Measurements from ENCODE around the gene LSAMP. TPM values are rescaled to one million over a fixed set of nuclear protein-coding genes. Genes with fewer than 3 reads are reported as not detected.

LSAMP gene
- total RNA-seq, 6 experiments from 2014 or later: under 0.01 to 0.22 (median 0.12) TPM; not detected in 1

DNA sequence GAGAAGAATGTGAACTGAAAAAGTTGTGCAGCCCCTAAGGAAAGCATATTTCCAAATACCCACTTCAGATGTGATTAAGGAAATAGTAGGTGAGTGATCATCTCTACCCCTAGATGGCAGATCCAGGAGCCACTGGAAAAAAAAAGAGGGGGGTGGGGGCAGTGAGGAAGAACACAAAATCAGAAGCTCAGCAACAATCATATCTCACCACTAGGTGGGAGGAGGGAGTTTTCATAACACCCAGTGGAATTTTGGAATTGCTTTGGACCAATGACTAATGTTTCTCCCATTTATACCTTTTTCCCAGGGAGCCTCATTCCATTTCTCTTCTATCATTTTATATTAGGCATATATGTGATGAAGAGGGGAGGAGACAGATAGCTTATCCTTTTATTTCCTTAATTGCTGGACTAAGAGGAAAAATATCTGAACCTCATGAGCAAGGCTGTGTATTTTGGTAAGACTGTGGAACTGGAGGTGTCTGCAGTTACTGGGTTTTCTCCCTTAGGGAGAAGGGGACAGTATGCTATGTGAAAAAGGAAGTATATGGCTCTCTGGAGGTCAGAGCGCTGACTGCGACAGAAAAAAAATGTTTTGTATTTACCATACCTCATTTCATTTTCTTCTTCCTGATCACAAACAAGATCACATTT, 458.6 kb downstream of the LSAMP start:
- WGBS (ENCODE audit: insufficient coverage, low coverage, low lambda C conversion rate, missing lambda C conversion rate): 69% methylated on average over 2 of the region's 2 CpGs

DNA sequence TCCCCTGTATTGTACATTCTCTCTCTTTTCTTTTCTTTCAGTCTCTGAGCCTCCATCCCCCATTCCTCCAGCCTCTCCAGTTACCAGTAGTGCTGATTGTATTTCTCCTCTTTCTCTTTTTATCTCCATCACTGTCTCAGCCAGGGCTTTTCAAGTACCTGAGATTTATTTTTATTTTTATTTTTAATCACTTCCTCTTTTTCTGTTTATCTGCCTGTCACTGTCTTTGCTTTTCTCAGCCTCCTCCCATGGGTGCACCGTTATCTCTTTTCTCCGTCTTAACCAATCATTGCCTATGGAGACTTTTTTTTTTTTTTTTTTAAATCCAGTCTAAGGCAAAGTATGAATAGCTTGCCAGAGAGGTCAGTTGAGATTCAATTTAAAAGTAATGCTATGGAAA, 462.7 kb downstream of the LSAMP start:
- ATAC-seq: no peak
- Histone ChIP-seq H3K27ac (no peak overlapping the region), H3K36me3 (no peaks in the 10 kb centered on the region), H3K4me3 (no peak overlapping the region), H3K9me3 (no peaks in the 10 kb centered on the region), H3K4me1 (no peaks in the 10 kb centered on the region), H3K27me3 (no peaks in the 10 kb centered on the region)
- TF ChIP-seq, protein P1, sequence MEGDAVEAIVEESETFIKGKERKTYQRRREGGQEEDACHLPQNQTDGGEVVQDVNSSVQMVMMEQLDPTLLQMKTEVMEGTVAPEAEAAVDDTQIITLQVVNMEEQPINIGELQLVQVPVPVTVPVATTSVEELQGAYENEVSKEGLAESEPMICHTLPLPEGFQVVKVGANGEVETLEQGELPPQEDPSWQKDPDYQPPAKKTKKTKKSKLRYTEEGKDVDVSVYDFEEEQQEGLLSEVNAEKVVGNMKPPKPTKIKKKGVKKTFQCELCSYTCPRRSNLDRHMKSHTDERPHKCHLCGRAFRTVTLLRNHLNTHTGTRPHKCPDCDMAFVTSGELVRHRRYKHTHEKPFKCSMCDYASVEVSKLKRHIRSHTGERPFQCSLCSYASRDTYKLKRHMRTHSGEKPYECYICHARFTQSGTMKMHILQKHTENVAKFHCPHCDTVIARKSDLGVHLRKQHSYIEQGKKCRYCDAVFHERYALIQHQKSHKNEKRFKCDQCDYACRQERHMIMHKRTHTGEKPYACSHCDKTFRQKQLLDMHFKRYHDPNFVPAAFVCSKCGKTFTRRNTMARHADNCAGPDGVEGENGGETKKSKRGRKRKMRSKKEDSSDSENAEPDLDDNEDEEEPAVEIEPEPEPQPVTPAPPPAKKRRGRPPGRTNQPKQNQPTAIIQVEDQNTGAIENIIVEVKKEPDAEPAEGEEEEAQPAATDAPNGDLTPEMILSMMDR (IDR thresholded peaks at IDR 0.05): no peak
- no peak for TF ChIP-seq POLR2A (IDR thresholded peaks at IDR 0.05)
- no peak for DNase-seq
- intact Hi-C loops (cut with DNase I): no loop called here
- WGBS (ENCODE audit: insufficient coverage, low coverage, low lambda C conversion rate, missing lambda C conversion rate): 58% methylated on average over 2 of the region's 2 CpGs

More for the DNA sequence above, 458.6 kb downstream of the LSAMP start:
- H3K4me1 ChIP-seq: no peaks in the 10 kb centered on the region
- no peaks in the 10 kb centered on the region for H3K36me3 ChIP-seq
- H3K27me3 ChIP-seq: no peaks in the 10 kb centered on the region
- intact Hi-C loops (cut with DNase I): no loop called here
- ATAC-seq: peak in 1 of 4 donors; percentile 29
- no peak for DNase-seq
- TF ChIP-seq, protein P1 (IDR thresholded peaks at IDR 0.05): peak in 2 of 4 donors; percentile 11 to 23
- TF ChIP-seq POLR2A (IDR thresholded peaks at IDR 0.05): no peak
- H3K4me3 ChIP-seq: no peak overlapping the region
- no peaks in the 10 kb centered on the region for H3K9me3 ChIP-seq
- no peak overlapping the region for H3K27ac ChIP-seq

DNA sequence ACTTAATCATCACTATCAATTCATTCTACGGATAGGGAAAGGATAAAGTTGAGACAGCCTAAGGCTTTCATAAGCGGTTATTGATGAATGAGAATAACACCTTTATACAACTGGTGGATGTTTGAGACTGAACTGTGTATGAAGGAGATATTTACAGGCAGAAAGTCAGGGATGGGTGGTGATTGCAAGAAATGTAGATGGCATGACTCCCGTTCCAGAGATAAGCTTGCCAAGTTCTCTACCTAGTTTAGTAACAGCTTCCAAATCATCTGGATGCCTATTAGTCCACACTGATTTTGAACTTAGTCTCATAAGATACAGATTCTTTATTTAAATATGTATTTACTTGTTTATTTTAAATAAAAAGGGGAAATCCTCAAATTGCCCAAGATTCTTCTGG, 463.2 kb downstream of the LSAMP start:
- TF ChIP-seq, protein P1 (IDR thresholded peaks at IDR 0.05): no peak
- no peak for TF ChIP-seq POLR2A (IDR thresholded peaks at IDR 0.05)
- WGBS (ENCODE audit: insufficient coverage, low coverage, low lambda C conversion rate, missing lambda C conversion rate): 52% methylated on average over 3 of the region's 3 CpGs
- Histone ChIP-seq H3K36me3 (no peaks in the 10 kb centered on the region), H3K27ac (no peak overlapping the region), H3K4me3 (no peak overlapping the region), H3K9me3 (no peaks in the 10 kb centered on the region), H3K27me3 (no peaks in the 10 kb centered on the region), H3K4me1 (no peaks in the 10 kb centered on the region)
- intact Hi-C loops (cut with DNase I): no loop called here
- DNase-seq (no peak), ATAC-seq (no peak)

DNA sequence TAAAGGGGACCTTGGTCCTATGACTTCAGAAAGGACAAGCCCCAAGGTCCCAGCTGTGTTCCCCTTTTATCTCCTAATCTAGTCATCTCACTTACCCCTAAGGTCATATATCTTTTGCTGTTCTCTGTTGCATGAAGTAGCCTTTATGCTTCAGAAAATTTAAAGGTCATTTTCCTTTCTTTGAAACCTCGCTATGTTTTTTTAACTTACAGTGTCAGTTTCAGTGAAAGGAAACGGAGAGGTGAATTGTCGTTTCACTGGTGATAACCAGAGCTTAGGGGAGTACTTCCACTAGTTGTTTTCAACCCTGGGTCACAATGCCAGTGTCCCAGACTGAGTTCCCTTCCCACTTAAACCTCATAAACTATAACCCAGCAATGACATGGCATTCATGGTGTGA, 464.6 kb downstream of the LSAMP start:
- no peak overlapping the region for H3K4me3 ChIP-seq
- intact Hi-C loops (cut with DNase I): no loop called here
- ATAC-seq (no peak), DNase-seq (no peak)
- no peak for TF ChIP-seq POLR2A (IDR thresholded peaks at IDR 0.05)
- TF ChIP-seq, protein P1 (IDR thresholded peaks at IDR 0.05): no peak
- 12% methylated on average over 3 of the region's 3 CpGs for WGBS (ENCODE audit: insufficient coverage, low coverage, low lambda C conversion rate, missing lambda C conversion rate)
- H3K27me3 ChIP-seq: no peaks in the 10 kb centered on the region
- no peak overlapping the region for H3K27ac ChIP-seq
- no peaks in the 10 kb centered on the region for H3K9me3 ChIP-seq
- H3K4me1 ChIP-seq: no peaks in the 10 kb centered on the region
- H3K36me3 ChIP-seq: no peaks in the 10 kb centered on the region
